Inferior parietal cortex (tissue), 1 donor: ENCODE data around the gene EIF4E1B.

Experiments
- DNase-seq: peaks from one replicate; pipeline ENCODE4 v3.0.0-alpha.2; 2016; ENCODE audit errors: extremely low spot score

The EIF4E1B gene

DNA sequence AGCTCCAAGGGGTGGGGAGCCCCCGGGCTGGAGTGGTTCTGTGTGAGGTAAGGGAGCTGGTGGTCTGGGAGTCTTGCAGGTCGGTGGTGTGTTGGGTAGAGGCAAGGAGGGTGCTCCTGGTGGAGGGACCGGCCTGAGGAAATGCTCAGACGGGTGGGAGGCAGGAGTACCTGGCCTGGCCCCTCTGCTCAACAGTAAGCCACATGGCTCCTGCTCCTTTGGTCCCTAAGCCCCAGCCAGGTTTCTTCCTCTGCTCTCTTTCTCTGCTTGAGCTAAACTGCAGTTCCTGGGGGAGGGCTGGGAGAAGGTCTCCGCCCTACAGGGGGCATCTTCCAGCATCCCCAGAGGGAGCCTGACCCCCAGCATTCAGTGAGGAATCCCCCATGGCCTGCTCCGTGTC is 34.0 kb downstream of the EIF4E1B start:
- DNase-seq = no peak

DNA sequence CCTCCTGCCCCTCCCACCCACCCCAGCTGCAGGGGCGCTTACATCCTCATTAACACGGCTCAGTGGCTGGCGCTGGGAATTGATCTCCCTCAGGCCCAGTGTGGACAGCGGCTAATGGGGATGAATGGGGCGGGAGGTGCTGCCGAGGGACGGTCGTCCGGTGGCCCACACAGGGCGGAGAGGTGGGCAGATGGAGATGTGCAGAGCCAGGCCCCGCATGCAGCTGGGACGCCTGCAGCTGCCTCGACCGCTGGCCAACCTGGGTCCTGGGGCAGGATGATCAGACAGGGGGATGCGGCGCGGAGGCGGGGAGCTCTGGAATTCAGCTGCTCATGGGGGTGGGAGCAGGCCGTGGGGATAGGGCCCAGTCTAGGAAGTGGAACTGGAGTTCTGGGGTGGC is 34.4 kb downstream of the EIF4E1B start:
- no peak for DNase-seq

DNA sequence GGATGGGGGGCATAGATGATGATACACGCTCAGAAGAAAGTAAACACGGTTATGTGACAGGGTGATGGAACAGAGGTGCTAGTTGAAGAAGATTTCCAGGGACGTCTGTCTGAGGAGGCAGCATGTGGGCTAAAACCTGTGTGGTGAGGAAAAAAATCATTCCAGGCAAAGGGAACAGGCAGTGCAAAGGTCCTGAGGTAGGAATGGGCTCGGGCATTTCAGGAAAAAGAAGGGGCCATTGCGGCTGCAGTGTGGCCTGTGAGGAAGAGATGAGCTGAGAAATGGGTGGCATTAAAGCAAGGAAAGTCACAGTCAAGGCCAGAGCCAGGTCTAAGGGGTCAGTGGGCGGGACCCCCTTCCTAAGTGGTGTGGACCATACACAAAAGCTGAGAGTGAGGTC is 35.0 kb downstream of the EIF4E1B start:
- no peak for DNase-seq

- no peak for DNase-seq
Measured at GRCh38 chr5:176667637-176668036, 37.2 kb downstream of the EIF4E1B start.

GRCh38 chr5:176670449-176670848 is 40.0 kb downstream of the EIF4E1B start:
- DNase-seq = no peak

GRCh38 chr5:176671399-176671798 is 40.9 kb downstream of the EIF4E1B start:
- DNase-seq = no peak

DNA sequence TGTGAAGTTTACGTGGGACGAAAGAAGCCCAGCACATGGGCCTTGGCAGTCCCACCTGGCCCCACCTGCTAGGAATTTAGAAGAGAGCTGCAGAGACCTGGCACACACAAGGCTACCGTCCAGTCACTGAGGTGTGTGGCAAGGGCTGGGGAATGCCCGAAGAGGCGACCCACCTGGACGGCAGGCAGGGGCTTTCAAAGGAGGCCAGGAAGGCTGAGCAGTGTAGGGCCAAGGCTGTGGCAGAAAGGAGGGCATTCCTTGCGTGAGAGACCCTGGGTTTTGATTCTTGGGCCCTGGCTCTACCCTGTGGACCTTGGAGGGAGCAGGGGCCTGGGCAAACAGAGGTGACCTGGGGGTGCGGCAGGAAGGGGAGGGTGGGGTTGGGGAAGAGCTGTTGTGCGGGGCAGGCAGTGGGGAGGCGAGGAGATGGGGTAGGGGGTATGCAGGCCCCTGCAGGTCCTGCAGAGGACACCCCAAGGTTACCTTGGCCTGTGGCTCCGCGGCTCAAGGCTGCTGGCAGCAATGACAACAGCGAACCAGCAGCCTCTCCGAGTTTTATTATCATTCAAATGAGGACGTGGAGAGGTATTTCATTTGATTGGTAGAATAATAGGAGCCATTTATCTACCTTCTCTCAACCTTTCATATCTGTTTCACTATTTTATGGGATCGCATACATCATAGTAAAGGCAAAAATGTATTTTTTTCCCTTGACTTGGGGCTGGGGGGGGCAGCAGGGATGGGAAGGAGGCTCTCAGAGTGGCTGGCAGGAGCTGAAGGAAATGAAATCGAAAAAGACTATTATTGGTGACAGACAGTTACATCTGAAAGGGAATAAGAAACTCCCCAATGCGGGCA is 41.6 kb downstream of the EIF4E1B start:
- DNase-seq = no peak

DNA sequence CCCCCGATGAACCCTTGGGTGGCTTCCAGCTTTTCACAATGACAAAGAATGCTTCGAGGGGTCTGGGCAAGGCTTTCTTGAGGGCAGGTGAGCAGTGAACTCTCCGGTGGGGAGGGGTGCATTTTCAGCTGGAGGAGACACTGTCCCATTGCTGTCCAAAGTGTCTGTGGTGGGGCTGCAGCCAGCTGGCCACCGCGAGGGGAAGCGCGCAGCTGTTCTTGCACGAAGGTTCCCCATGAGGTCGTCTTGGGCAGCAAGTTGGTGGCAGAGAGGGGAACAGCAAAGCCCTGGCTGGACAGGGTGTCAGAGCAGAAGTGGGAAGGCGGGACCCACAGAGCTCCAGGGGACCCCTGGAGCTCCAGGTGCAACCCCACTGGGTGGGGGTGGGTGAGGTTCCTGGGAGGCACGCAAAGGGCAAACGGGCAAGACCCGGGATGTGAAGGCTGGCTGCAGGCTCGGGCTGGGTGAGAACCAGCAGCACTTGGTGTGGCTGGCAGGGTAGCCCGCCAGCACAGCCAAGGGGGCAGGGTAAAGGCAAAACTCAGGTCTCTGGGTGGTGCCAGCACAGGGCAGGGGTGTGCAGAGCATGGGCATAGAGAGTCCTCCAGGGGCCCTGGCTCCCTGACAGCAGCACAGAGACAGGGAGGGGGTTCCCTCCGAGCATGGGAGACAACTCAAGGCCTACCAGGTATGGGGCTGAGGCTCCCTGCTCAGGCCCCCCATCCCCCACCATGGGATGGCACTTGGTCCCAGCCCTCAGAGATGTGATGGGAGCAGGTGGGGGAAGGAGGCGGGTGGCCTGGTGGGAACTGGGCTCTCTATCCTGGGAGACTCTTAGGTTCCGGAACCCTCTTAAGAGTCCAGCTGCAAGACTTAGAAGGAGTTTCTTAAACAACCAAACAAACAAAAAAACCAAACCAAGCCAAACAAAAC is 43.4 kb downstream of the EIF4E1B start:
- DNase-seq = no peak

DNA sequence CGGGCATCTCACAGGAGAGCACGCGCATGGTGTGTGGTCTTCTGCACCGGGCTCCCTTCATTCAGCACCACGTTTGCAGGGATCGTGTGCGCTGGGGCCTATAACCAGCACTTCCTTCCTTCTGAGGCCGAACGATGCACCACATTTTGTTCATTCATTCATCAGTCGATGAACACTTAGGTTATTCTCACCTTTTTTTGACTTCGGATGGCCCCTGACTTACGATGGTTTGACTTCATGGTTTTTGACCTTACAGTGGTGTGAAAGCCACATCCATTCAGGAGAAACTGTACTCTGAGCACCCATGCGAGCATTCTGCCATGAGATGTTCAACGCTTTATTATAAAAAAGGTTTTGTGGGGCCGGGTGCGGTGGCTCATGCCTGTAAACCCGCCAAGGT is 44.3 kb downstream of the EIF4E1B start:
- no peak for DNase-seq

- DNase-seq = no peak
Measured at GRCh38 chr5:176675676-176676360, 45.3 kb downstream of the EIF4E1B start.

DNA sequence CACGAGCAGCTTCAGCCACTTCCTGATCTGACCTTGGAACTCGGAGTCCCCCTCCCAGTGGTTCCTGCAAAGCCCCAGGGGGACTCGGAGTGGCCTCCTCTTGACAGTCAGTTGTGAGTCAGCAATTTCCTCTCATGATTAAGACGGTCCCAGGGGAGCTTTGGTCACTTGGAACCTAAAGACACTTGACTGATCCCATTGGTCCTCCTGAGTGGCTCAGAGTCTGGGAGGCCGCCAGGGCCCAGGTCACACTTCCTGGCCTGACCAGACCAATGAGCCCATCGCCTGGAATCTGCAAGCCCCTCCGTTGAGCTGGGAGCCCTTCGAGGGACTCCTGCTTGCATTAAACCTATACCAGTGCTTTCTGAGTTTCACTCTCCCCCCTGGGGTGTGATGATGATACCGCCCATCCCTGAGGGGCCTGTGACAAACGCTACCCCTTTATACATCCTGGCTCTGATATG is 45.9 kb downstream of the EIF4E1B start:
- DNase-seq = no peak

DNA sequence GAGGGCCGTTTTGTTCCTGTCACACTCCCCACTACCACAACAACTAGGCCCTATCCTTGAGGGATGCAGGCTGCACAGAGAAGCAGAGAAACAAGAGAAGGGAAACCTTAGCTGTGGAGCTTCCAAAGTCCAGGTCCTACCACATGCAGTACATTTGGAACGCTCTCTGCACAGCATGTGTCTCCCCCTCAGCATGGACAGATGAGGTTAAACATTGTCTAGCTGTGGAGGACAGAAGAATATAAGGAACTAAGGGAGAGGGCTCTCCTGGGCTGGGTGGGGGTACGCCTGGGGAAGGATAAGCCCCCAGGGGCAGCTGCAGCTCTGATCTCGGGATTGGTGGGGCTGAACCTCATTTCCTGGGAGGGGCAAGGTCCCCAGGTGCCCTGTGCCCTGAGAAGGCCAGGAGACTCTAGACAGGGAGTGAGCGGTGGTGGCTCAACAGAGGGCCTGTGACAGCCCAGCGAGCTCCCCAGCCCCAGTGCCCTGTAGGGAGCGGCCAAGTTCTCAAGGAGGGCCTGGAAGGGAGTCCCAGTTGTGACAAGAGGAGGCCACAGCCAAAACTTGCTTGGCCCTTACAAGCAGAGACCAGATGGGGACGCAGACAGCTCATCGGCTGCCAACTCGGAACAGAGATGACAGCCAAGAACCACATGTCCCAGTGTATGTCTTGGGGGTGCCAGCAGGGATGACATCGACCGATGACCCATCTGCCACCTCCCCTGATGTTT is 46.9 kb downstream of the EIF4E1B start:
- no peak for DNase-seq

- no peak for DNase-seq
Measured at GRCh38 chr5:176678584-176678983, 48.1 kb downstream of the EIF4E1B start.

- DNase-seq = no peak
Measured at GRCh38 chr5:176679365-176680225, 49.1 kb downstream of the EIF4E1B start.

DNA sequence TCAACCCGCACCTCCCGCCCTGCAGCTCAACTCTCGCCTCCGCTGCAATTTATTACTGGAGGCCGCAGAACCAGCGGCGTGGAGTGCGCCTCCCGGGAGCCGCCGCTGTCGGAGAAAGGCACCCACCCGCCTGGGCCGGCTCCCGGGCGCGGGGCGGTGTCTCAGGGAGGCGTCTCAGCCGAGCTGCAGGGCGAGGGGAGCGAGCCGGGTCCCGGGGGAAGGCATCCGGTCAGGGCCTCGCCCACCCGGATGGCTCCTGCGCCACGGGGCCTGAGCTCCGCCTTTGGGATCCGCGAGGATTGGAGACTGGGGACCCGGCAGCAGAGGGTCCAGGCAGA is 49.7 kb downstream of the EIF4E1B start:
- DNase-seq = no peak

- no peak for DNase-seq
Measured at GRCh38 chr5:176682016-176682531, 51.6 kb downstream of the EIF4E1B start.

- DNase-seq = no peak
Measured at GRCh38 chr5:176685010-176685409, 54.5 kb downstream of the EIF4E1B start.

DNA sequence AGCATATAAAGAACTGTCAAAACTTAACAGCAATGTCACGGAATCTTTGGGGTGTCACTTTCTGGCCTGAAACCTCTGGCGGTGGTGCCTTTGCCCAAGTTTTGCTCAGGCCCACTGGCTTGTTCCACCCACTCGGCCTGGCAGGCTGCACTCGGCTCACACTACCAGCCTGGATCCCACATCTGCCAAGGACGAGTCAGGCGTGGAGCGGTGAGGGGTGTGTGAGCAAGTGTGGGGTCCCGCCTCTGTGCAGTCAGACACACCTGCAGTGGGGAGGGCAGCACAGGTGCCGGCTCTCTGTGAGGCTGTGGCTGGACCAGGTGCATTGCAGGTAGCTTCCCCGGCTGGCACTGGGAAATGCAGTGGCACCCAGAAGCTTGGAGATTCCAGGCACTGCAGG is 56.8 kb downstream of the EIF4E1B start:
- DNase-seq = no peak

GRCh38 chr5:176687881-176688280 is 57.4 kb downstream of the EIF4E1B start:
- no peak for DNase-seq

- no peak for DNase-seq
Measured at GRCh38 chr5:176690911-176691310, 60.4 kb downstream of the EIF4E1B start.
